Lung (tissue), 12 donors: ENCODE measurements around the gene TMEM238L. TPM values are rescaled to one million over a fixed set of nuclear protein-coding genes. Genes with fewer than 3 reads are reported as not detected.
A peak's percentile ranks its signal among the peaks of the same experiment; 100 is the strongest.

Source experiments
- ATAC-seq: fragments of 200-7000 bp; cut with Tn5 transposase; one replicate; pipeline ENCODE4 v1.9.1; 2020; ENCODE audit warnings: moderate number of reproducible peaks; ENCODE audit not compliant: insufficient read depth, low FRiP score
- DNase-seq, 3 donors: peaks; one replicate each; pipeline ENCODE4 v3.0.0-alpha.2; 2013 to 2017
- H3K27ac ChIP-seq, 2 donors: one replicate each; pipeline ENCODE4 v1.5.1; 2013; ENCODE audit warnings: mild to moderate bottlenecking in 2 of 2, moderate library complexity in 2 of 2, control low read depth in 1 of 2, inconsistent platforms in 1 of 2, low read depth in 1 of 2, low read length in 1 of 2
- H3K27me3 ChIP-seq, 3 donors: one replicate each; pipeline ENCODE4 v1.5.1; 2013; ENCODE audit warnings: low read length in 2 of 3; ENCODE audit not compliant: control insufficient read depth in 3 of 3, insufficient read depth in 3 of 3
- H3K36me3 ChIP-seq, 4 donors: one replicate each; pipeline ENCODE4 v1.5.1; 2013; ENCODE audit warnings: low read length in 4 of 4, mild to moderate bottlenecking in 1 of 4, moderate library complexity in 1 of 4; ENCODE audit not compliant: control insufficient read depth in 4 of 4, insufficient read depth in 4 of 4
- H3K4me1 ChIP-seq, 5 donors: one replicate each; pipeline ENCODE4 v1.5.1; 2013; ENCODE audit warnings: low read length in 5 of 5, mild to moderate bottlenecking in 2 of 5, moderate library complexity in 1 of 5; ENCODE audit not compliant: control insufficient read depth in 5 of 5, insufficient read depth in 5 of 5
- H3K4me3 ChIP-seq: one replicate; pipeline ENCODE4 v1.5.1; 2013; ENCODE audit warnings: mild to moderate bottlenecking, control low read depth, moderate library complexity
- H3K9ac ChIP-seq, 2 donors: one replicate each; pipeline ENCODE4 v1.5.1; 2013; ENCODE audit warnings: low read length in 2 of 2, control low read depth in 1 of 2; ENCODE audit not compliant: insufficient read depth in 1 of 2
- H3K9me3 ChIP-seq, 4 donors: one replicate each; pipeline ENCODE4 v1.5.1; 2013; ENCODE audit warnings: low read length in 3 of 4, mild to moderate bottlenecking in 1 of 4, moderate library complexity in 1 of 4; ENCODE audit not compliant: control insufficient read depth in 4 of 4, insufficient read depth in 3 of 4
- WGBS, 2 donors: extraction: QIAGEN DNeasy Blood & Tissue Kit; methylation state at CpG; one replicate each; pipeline ENCODE4 v1.1.7; 2013; 5-methylcytosine and 5-hydroxymethylcytosine counted together
- polyA plus RNA-seq, 2 donors: library from polyadenylated mRNA; stranded (reverse); fragments of 200-250 nt; gene quantifications; one replicate each; pipeline ENCODE4 v1.2.1, GENCODE V29; 2013
- total RNA-seq, 2 donors: library from RNA; depleted of rRNA in 1 of 2; stranded (reverse); fragments of >200 nt in 1 of 2; gene quantifications; one replicate each; pipeline ENCODE4 v1.2.1, GENCODE V29; 2014 to 2021
- TF ChIP-seq, protein P1 (sequence below): IDR thresholded peaks from 2 replicates; pipeline ENCODE4 v1.5.1; 2012; ENCODE audit warnings: mild to moderate bottlenecking; ENCODE audit errors: control extremely low read depth, extremely low read depth
- donor health status: control.
- donor health status: control.
- donor health status: Bipolar disorder and iron deficiency.
- donor health status: healthy.
- donor health status: DM: yes; HTN: yes; CAD: no.

The TMEM238L gene
- total and polyA plus RNA-seq, 4 donors: 0.05 TPM; not detected in 3

DNA sequence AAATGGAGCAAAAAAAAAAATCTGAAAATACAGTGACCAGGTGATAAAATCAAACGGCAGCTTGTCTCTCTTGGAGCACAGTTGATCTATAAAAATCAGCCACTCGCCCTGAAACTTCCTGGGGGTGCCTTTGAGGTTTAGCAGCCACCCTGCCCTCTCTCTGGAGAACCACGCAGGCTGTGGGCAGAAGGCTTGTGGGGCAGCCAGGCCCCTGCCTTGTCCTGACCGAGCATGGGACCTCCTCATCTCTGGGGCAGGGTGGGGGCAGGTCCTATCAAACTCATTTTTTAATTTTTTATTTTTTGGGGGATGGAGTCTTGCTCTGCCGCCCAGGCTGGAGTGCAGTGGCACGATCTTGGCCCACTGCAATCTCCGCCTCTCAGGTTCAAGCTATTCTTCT lies 5.0 kb downstream of the TMEM238L start:
- TF ChIP-seq, protein P1, sequence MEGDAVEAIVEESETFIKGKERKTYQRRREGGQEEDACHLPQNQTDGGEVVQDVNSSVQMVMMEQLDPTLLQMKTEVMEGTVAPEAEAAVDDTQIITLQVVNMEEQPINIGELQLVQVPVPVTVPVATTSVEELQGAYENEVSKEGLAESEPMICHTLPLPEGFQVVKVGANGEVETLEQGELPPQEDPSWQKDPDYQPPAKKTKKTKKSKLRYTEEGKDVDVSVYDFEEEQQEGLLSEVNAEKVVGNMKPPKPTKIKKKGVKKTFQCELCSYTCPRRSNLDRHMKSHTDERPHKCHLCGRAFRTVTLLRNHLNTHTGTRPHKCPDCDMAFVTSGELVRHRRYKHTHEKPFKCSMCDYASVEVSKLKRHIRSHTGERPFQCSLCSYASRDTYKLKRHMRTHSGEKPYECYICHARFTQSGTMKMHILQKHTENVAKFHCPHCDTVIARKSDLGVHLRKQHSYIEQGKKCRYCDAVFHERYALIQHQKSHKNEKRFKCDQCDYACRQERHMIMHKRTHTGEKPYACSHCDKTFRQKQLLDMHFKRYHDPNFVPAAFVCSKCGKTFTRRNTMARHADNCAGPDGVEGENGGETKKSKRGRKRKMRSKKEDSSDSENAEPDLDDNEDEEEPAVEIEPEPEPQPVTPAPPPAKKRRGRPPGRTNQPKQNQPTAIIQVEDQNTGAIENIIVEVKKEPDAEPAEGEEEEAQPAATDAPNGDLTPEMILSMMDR: no peak
- no peaks in the 10 kb centered on the region for H3K36me3 ChIP-seq
- H3K4me1 ChIP-seq: peaks cover 0 to 17% (median 3%) of the 10 kb centered on the region in 5 donors
- no peaks in the 10 kb centered on the region for H3K9me3 ChIP-seq
- no peak overlapping the region for H3K27ac ChIP-seq
- no peak overlapping the region for H3K9ac ChIP-seq
- H3K27me3 ChIP-seq: no peaks in the 10 kb centered on the region
- WGBS, 2 donors: 65 to 69% methylated on average over 7 of the region's 7 CpGs
- H3K4me3 ChIP-seq: no peak overlapping the region
- DNase-seq (no peak), ATAC-seq (no peak)

DNA sequence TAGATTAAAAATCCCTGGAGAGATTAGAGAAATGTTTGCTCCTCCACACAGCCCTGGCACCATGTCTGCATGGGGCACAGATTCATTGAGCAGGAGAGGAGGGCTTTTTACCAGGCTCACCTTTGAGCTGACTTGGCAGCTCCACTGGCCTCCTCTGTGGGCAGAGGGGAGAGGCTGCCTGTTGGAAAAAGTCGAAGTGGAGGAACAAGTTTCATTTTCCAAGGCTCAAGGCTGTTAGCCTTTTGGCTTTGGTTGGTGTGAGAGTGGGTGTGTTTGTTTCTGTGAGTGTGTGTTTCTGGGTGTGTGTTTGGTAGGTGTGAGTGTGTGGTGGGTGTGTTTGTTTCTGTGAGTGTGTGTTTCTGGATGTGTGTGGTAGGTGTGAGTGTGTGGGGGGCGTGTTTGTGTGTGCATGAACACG lies 5.6 kb downstream of the TMEM238L start:
- H3K36me3 ChIP-seq: no peaks in the 10 kb centered on the region
- no peak overlapping the region for H3K4me3 ChIP-seq
- H3K9me3 ChIP-seq: no peaks in the 10 kb centered on the region
- ATAC-seq: no peak
- WGBS, 2 donors: 25 to 55% methylated on average over 3 of the region's 3 CpGs
- H3K4me1 ChIP-seq: peaks cover 0 to 23% (median 3%) of the 10 kb centered on the region in 5 donors
- no peak overlapping the region for H3K27ac ChIP-seq
- H3K9ac ChIP-seq: peak overlapping the region in 1 of 2 donors; percentile 24
- H3K27me3 ChIP-seq: no peaks in the 10 kb centered on the region
- peak; percentile 37 to 68 (median 41) for DNase-seq
- TF ChIP-seq, protein P1: no peak

DNA sequence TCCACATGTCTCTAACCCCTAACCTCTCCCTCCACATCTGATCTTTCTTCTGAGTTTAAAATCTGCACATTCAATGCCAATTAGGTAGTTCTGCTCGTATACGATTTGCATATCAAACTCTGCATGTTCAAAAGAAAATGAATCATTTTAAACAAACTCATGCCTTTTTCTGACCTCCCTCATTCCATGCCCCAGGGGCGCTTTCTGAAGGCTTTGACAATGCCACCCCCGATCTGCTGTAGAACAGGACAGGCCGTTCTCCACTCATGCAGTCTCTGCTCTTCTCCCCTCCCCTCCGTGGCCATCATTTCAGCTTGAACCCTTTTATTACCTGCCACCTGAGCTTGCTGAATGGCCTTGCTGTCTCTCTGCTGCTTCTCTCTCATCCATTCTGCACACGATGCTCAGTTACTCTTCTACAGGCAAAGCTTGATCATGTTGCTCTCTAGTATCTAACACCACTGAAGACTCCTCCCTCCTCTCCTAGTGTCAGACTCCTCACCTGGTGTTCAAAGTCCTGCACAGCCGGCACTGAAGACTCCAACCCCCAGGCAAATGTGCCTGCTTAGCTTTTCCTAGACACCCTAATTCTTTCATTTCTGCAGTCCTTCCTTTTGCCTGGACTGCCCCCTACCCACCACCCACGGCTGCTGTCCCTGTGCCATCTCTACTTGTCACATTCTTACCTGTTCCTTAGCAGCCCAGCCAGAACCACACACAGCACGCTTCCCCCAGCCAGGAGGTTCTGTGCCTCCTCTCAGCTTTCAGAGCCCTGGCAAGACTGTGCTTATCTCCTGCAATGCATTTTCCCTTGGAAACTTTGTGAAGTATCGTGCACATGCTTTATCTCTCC lies 6.2 kb downstream of the TMEM238L start:
- 64 to 82% methylated on average over 11 of the region's 11 CpGs for WGBS, 2 donors
- H3K27ac ChIP-seq: no peak overlapping the region

More for the DNA sequence above, 6.2 kb downstream of the TMEM238L start:
- no peak for ATAC-seq
- Histone ChIP-seq H3K9ac (no peak overlapping the region), H3K27me3 (no peaks in the 10 kb centered on the region), H3K4me3 (no peak overlapping the region), H3K9me3 (no peaks in the 10 kb centered on the region), H3K4me1 (peaks cover 0 to 25% (median 3%) of the 10 kb centered on the region in 5 donors), H3K36me3 (no peaks in the 10 kb centered on the region)
- TF ChIP-seq, protein P1: no peak
- DNase-seq: no peak
